Astrocyte (in vitro differentiated cells and primary cell): ENCODE data around the gene COG5. TPM values are rescaled to one million over a fixed set of nuclear protein-coding genes. Genes with fewer than 3 reads are reported as not detected.

Source experiments
- DNase-seq: peaks from one replicate; pipeline ENCODE4 v3.0.0-alpha.2; 2010; ENCODE audit warnings: low read depth
- FAIRE-seq: peaks from 2 replicates; lab custom pipeline; 2011; peaks lifted over from hg19 to GRCh38; lab: Jason Lieb, UNC
- H2AFZ ChIP-seq: 2 replicates; pipeline ENCODE4 v1.6.0; 2012; ENCODE audit warnings: low read depth, low read length, inconsistent platforms
- H3K27ac ChIP-seq: 2 replicates; pipeline ENCODE4 v1.5.1; 2011; ENCODE audit warnings: low read depth, low read length, inconsistent platforms
- H3K27me3 ChIP-seq: 2 replicates; pipeline ENCODE4 v1.6.0; 2011; ENCODE audit warnings: low read length, inconsistent platforms; ENCODE audit not compliant: insufficient read depth
- H3K36me3 ChIP-seq: 2 replicates; pipeline ENCODE4 v1.5.1; 2011; ENCODE audit warnings: low read length, inconsistent platforms; ENCODE audit not compliant: insufficient read depth
- H3K4me1 ChIP-seq: 2 replicates; pipeline ENCODE4 v1.5.1; 2011; ENCODE audit warnings: low read length, inconsistent platforms; ENCODE audit not compliant: insufficient read depth
- H3K4me2 ChIP-seq: 2 replicates; pipeline ENCODE4 v1.6.0; 2012; ENCODE audit warnings: low read length, inconsistent platforms
- H3K4me3 ChIP-seq: 2 replicates; pipeline ENCODE4 v1.5.1; 2011; ENCODE audit warnings: low read depth, mild to moderate bottlenecking, low read length, inconsistent platforms; ENCODE audit not compliant: insufficient read depth
- H3K79me2 ChIP-seq: 2 replicates; pipeline ENCODE4 v1.6.0; 2012; ENCODE audit warnings: mild to moderate bottlenecking, low read length, inconsistent platforms; ENCODE audit not compliant: insufficient read depth
- H3K9ac ChIP-seq: 2 replicates; pipeline ENCODE4 v1.6.0; 2012; ENCODE audit warnings: mild to moderate bottlenecking, low read length, inconsistent platforms
- H3K9me3 ChIP-seq: 2 replicates; pipeline ENCODE4 v1.5.1; 2012; ENCODE audit warnings: low read depth, mild to moderate bottlenecking, low read length, inconsistent platforms; ENCODE audit not compliant: insufficient read depth
- H4K20me1 ChIP-seq: 2 replicates; pipeline ENCODE4 v1.6.0; 2012; ENCODE audit warnings: low read length, inconsistent platforms; ENCODE audit not compliant: insufficient read depth
- H3K27ac Mint-ChIP-seq: one replicate; pipeline ENCODE4 v1.8.0; 2021; ENCODE audit warnings: mild to moderate bottlenecking, mixed read lengths; ENCODE audit not compliant: unreplicated experiment
- H3K27me3 Mint-ChIP-seq: one replicate; pipeline ENCODE4 v1.8.0; 2021; ENCODE audit warnings: low read depth, mixed read lengths; ENCODE audit not compliant: unreplicated experiment
- H3K36me3 Mint-ChIP-seq: one replicate; pipeline ENCODE4 v1.8.0; 2021; ENCODE audit warnings: low read depth, mixed read lengths; ENCODE audit not compliant: unreplicated experiment
- H3K4me1 Mint-ChIP-seq: one replicate; pipeline ENCODE4 v1.8.0; 2021; ENCODE audit warnings: low read depth, mixed read lengths; ENCODE audit not compliant: unreplicated experiment
- H3K4me3 Mint-ChIP-seq: one replicate; pipeline ENCODE4 v1.8.0; 2021; ENCODE audit warnings: mild to moderate bottlenecking, moderate library complexity, mixed read lengths; ENCODE audit not compliant: unreplicated experiment
- H3K9me3 Mint-ChIP-seq: one replicate; pipeline ENCODE4 v1.8.0; 2021; ENCODE audit warnings: mild to moderate bottlenecking, mixed read lengths; ENCODE audit not compliant: unreplicated experiment
- CTCF ChIP-seq: IDR thresholded peaks from 2 replicates; pipeline ENCODE4 v1.5.1; 2011; ENCODE audit warnings: low read depth, mild to moderate bottlenecking, inconsistent platforms, low read length, moderate library complexity; ENCODE audit not compliant: insufficient read depth
- EZH2 ChIP-seq: IDR thresholded peaks from 2 replicates; pipeline ENCODE4 v1.6.1; 2012; ENCODE audit warnings: mild to moderate bottlenecking, low read length, inconsistent platforms; ENCODE audit not compliant: insufficient read depth
- total RNA-seq: library from RNA; stranded (reverse); gene quantifications from 2 replicates; pipeline ENCODE4 v1.2.1, GENCODE V29; 2021

Gene COG5
- total RNA-seq, 1 donor from 2014 or later, result 57.1 TPM

GRCh38 chr7:107383203-107383602, 180.5 kb downstream of the COG5 start:
- H3K27me3 Mint-ChIP-seq, result no peaks in the 10 kb centered on the region
- Histone ChIP-seq H4K20me1 (peaks cover 4% of the 10 kb centered on the region), H3K4me3 (no peak overlapping the region), H3K27ac (no peak overlapping the region), H3K27me3 (no peaks in the 10 kb centered on the region), H3K36me3 (no peaks in the 10 kb centered on the region), H2AFZ (no peak overlapping the region), H3K9me3 (no peaks in the 10 kb centered on the region), H3K4me2 (no peak overlapping the region), H3K9ac (no peak overlapping the region), H3K79me2 (no peaks in the 10 kb centered on the region), H3K4me1 (peaks cover 14% of the 10 kb centered on the region)
- H3K4me1 Mint-ChIP-seq, result peaks cover 13% of the 10 kb centered on the region
- no peak for FAIRE-seq
- TF ChIP-seq CTCF, result no peak
- no peak for TF ChIP-seq EZH2
- H3K36me3 Mint-ChIP-seq, result peaks cover 7% of the 10 kb centered on the region
- H3K4me3 Mint-ChIP-seq, result no peak overlapping the region
- peaks cover 5% of the 10 kb centered on the region for H3K9me3 Mint-ChIP-seq
- H3K27ac Mint-ChIP-seq, result no peak overlapping the region
- no peak for DNase-seq

GRCh38 chr7:107381453-107381852, 182.3 kb downstream of the COG5 start:
- peaks cover 8% of the 10 kb centered on the region for H4K20me1 ChIP-seq
- Mint-ChIP-seq H3K4me3 (no peak overlapping the region), H3K27me3 (no peaks in the 10 kb centered on the region), H3K27ac (no peak overlapping the region), H3K36me3 (peaks cover 11% of the 10 kb centered on the region), H3K9me3 (peaks cover 5% of the 10 kb centered on the region), H3K4me1 (no peaks in the 10 kb centered on the region)
- H3K79me2 ChIP-seq, result no peaks in the 10 kb centered on the region
- no peaks in the 10 kb centered on the region for H3K36me3 ChIP-seq
- no peak overlapping the region for H3K4me2 ChIP-seq
- no peak for TF ChIP-seq CTCF
- TF ChIP-seq EZH2, result no peak
- H3K9ac ChIP-seq, result no peak overlapping the region
- no peak overlapping the region for H3K4me3 ChIP-seq
- H2AFZ ChIP-seq, result no peak overlapping the region
- H3K27me3 ChIP-seq, result no peaks in the 10 kb centered on the region
- H3K27ac ChIP-seq, result no peak overlapping the region
- DNase-seq (no peak), FAIRE-seq (no peak)
- peaks cover under 1% of the 10 kb centered on the region for H3K4me1 ChIP-seq
- no peaks in the 10 kb centered on the region for H3K9me3 ChIP-seq

- Mint-ChIP-seq H3K36me3 (peaks cover 4% of the 10 kb centered on the region), H3K9me3 (no peaks in the 10 kb centered on the region), H3K4me1 (peaks cover 8% of the 10 kb centered on the region), H3K27ac (no peak overlapping the region), H3K4me3 (no peak overlapping the region), H3K27me3 (no peaks in the 10 kb centered on the region)
- Histone ChIP-seq H3K27me3 (no peaks in the 10 kb centered on the region), H3K9me3 (no peaks in the 10 kb centered on the region), H3K4me1 (peaks cover 3% of the 10 kb centered on the region), H3K27ac (no peak overlapping the region), H2AFZ (no peak overlapping the region), H3K4me2 (no peak overlapping the region), H3K79me2 (no peaks in the 10 kb centered on the region), H3K9ac (no peak overlapping the region), H4K20me1 (peaks cover 5% of the 10 kb centered on the region), H3K36me3 (no peaks in the 10 kb centered on the region), H3K4me3 (no peak overlapping the region)
- no peak for DNase-seq
- FAIRE-seq, result no peak
- TF ChIP-seq CTCF (no peak), EZH2 (no peak)
Measured at GRCh38 chr7:107373354-107373753, 190.4 kb downstream of the COG5 start.
